HCT116 (cell line): ENCODE measurements around the gene EXD3. TPM values are rescaled to one million over a fixed set of nuclear protein-coding genes. Genes with fewer than 3 reads are reported as not detected.

ENCODE experiments used
- ATAC-seq: fragments of 200-7000 bp; cut with Tn5 transposase; 2 replicates; pipeline ENCODE4 v1.9.1; 2020; ENCODE audit warnings: mild to moderate bottlenecking, moderate library complexity
- BruUV-seq: library from RNA; stranded (reverse); fragments of 400-500 nt; replicated peaks from 2 replicates; lab custom pipeline; 2021; lab: Mats Ljungman, UMichigan
- CTCF ChIA-PET: fragments of 300-600 bp; sonication (Branson Sonifier 250); formaldehyde crosslinking; loops from one replicate; lab custom pipeline; 2021; ENCODE audit warnings: antibody characterized with exemption; lab: Charles Lee
- POLR2A ChIA-PET: fragments of 300-600, 350-600 bp; sonication (Branson Sonifier 250); formaldehyde crosslinking; loops from one replicate; lab custom pipeline; 2021; ENCODE audit warnings: antibody characterized with exemption; lab: Charles Lee
- RAD21 ChIA-PET, 2 experiments: fragments of 300-600 bp; sonication (Branson Sonifier 250); formaldehyde crosslinking; loops; one replicate each; lab custom pipeline; 2023; ENCODE audit warnings: low total read pairs in 2 of 2; ENCODE audit not compliant: uncharacterized antibody in 2 of 2, unreplicated experiment in 2 of 2, low non-redundant PET in 1 of 2; lab: Charles Lee
- DNase-seq: peaks from one replicate; pipeline ENCODE4 v3.0.0-alpha.2; 2010; ENCODE audit warnings: low read depth, low spot score
- H2AFZ ChIP-seq: fragments of 200-600 bp; shearing (Covaris generic), sonication (generic); 2 replicates; pipeline ENCODE4 v1.6.1; 2017; ENCODE audit warnings: low read depth, mixed run types, mixed read lengths, antibody characterized with exemption, low read length; ENCODE audit not compliant: poor library complexity, severe bottlenecking
- H3K27ac ChIP-seq: 2 replicates; pipeline ENCODE4 v1.5.1; 2012; ENCODE audit warnings: low read depth, low read length
- H3K27me3 ChIP-seq: fragments of 200-600 bp; sonication (generic); 2 replicates; pipeline ENCODE4 v1.6.1; 2016; ENCODE audit warnings: mixed run types, low read length, mixed read lengths; ENCODE audit not compliant: insufficient read depth
- H3K36me3 ChIP-seq, 2 experiments: fragments of 200-500 bp in 1 of 2; fragments of 200-600 bp in 1 of 2; sonication (Bioruptor generic) in 1 of 2; sonication (generic) in 1 of 2; 2 replicates each; pipeline versions ENCODE4 v1.5.1 to v1.6.1; 2014 to 2016; ENCODE audit warnings: low read length in 2 of 2, inconsistent platforms in 1 of 2, mixed read lengths in 1 of 2, mixed run types in 1 of 2; ENCODE audit not compliant: insufficient read depth in 2 of 2, control insufficient read depth in 1 of 2
- H3K4me1 ChIP-seq, 2 experiments: fragments of 200-600 bp in 1 of 2; sonication (generic) in 1 of 2; 2 replicates each; pipeline versions ENCODE4 v1.5.1 to v1.6.1; 2012 to 2017; ENCODE audit warnings: low read length in 2 of 2, inconsistent platforms in 1 of 2, mild to moderate bottlenecking in 1 of 2, mixed read lengths in 1 of 2, mixed run types in 1 of 2, moderate library complexity in 1 of 2; ENCODE audit not compliant: insufficient read depth in 2 of 2, control insufficient read depth in 1 of 2
- H3K4me2 ChIP-seq: fragments of 200-600 bp; sonication (generic); 2 replicates; pipeline ENCODE4 v1.6.1; 2017; ENCODE audit warnings: mixed run types, low read length, mixed read lengths
- H3K4me3 ChIP-seq, 2 experiments: fragments of 200-600 bp in 1 of 2; sonication (generic) in 1 of 2; replicated peaks in 1 of 2; 2 replicates each; pipeline ENCODE4 v1.5.1; 2011 to 2016; ENCODE audit warnings: low read length in 2 of 2, control low read depth in 1 of 2, low read depth in 1 of 2, mild to moderate bottlenecking in 1 of 2, mixed read lengths in 1 of 2, mixed run types in 1 of 2
- H3K79me2 ChIP-seq: fragments of 200-600 bp; sonication (generic); 2 replicates; pipeline ENCODE4 v1.6.1; 2017; ENCODE audit warnings: mild to moderate bottlenecking, mixed run types, low read length, moderate library complexity, mixed read lengths; ENCODE audit not compliant: insufficient read depth
- H3K9ac ChIP-seq: fragments of 200-600 bp; sonication (generic); 2 replicates; pipeline ENCODE4 v1.6.1; 2016; ENCODE audit warnings: low read length, mixed read lengths
- H3K9me2 ChIP-seq: fragments of 200-600 bp; sonication (generic), shearing (Covaris generic); 2 replicates; pipeline ENCODE4 v1.6.1; 2017; ENCODE audit warnings: mixed run types, mild to moderate bottlenecking, moderate library complexity; ENCODE audit not compliant: insufficient read depth
- H3K9me3 ChIP-seq, 2 experiments: fragments of 200-500 bp in 1 of 2; fragments of 200-600 bp in 1 of 2; sonication (Bioruptor generic) in 1 of 2; sonication (generic) in 1 of 2; 2 replicates each; pipeline ENCODE4 v1.6.1; 2014 to 2017; ENCODE audit warnings: low read length in 2 of 2, mixed read lengths in 2 of 2, inconsistent platforms in 1 of 2, low read depth in 1 of 2, mild to moderate bottlenecking in 1 of 2, mixed run types in 1 of 2, moderate library complexity in 1 of 2; ENCODE audit not compliant: control insufficient read depth in 1 of 2, insufficient read depth in 1 of 2
- H4K20me1 ChIP-seq: fragments of 200-600 bp; sonication (generic), shearing (Covaris generic); 2 replicates; pipeline ENCODE4 v1.6.1; 2017; ENCODE audit warnings: mixed run types, mild to moderate bottlenecking, moderate library complexity; ENCODE audit not compliant: insufficient read depth
- ATF3 ChIP-seq: IDR thresholded peaks from 2 replicates; pipeline ENCODE4 v1.6.1; 2012
- CBX3 ChIP-seq: IDR thresholded peaks from 2 replicates; pipeline ENCODE4 v1.6.1; 2012; ENCODE audit warnings: low read depth
- EGR1 ChIP-seq: IDR thresholded peaks from 2 replicates; pipeline ENCODE4 v1.6.1; 2012; ENCODE audit warnings: low read depth
- EZH2 ChIP-seq: fragments of 200-600 bp; sonication (generic); IDR thresholded peaks from 2 replicates; pipeline ENCODE4 v1.6.1; 2017; ENCODE audit warnings: antibody characterized with exemption, mixed run types
- FOSL1 ChIP-seq: IDR thresholded peaks from 2 replicates; pipeline ENCODE4 v1.6.1; 2012; ENCODE audit warnings: low read depth
- RAD21 ChIP-seq: IDR thresholded peaks from 2 replicates; pipeline ENCODE4 v1.6.1; 2012; ENCODE audit warnings: low read depth, mild to moderate bottlenecking
- SIN3A ChIP-seq: IDR thresholded peaks from 2 replicates; pipeline ENCODE4 v1.6.1; 2012; ENCODE audit warnings: low read depth
- SRF ChIP-seq: IDR thresholded peaks from 2 replicates; pipeline ENCODE4 v1.6.1; 2012; ENCODE audit warnings: low read depth
- TCF7L2 ChIP-seq: IDR thresholded peaks from 2 replicates; pipeline ENCODE4 v1.7.0; 2011; ENCODE audit warnings: borderline replicate concordance, inconsistent platforms; ENCODE audit not compliant: insufficient read depth, insufficient read length; ENCODE audit errors: extremely low read depth
- YY1 ChIP-seq: IDR thresholded peaks from 2 replicates; pipeline ENCODE4 v1.6.1; 2011; ENCODE audit warnings: low read length, low read depth, moderate library complexity, mild to moderate bottlenecking; ENCODE audit not compliant: insufficient replicate concordance; ENCODE audit errors: extremely low read depth
- ZNF274 ChIP-seq: fragments of 200-500 bp; sonication (Bioruptor generic); IDR thresholded peaks from 2 replicates; pipeline ENCODE4 v1.6.1; 2014; ENCODE audit warnings: mild to moderate bottlenecking, low read depth, low read length, inconsistent platforms
- intact Hi-C: fragments of 100-400 bp; cut with micrococcal nuclease; formaldehyde crosslinking; loops from 2 replicates; pipeline ENCODE4 v1.10.0; 2022
- total RNA-seq: library from RNA; stranded (reverse); gene quantifications from one replicate; pipeline ENCODE4 v1.2.1, GENCODE V29; 2021; ENCODE audit not compliant: unreplicated experiment
- TF ChIP-seq, protein P1 (sequence below): IDR thresholded peaks from 2 replicates; pipeline ENCODE4 v1.6.1; 2012; ENCODE audit warnings: low read depth
- TF ChIP-seq, protein P2 (sequence below): IDR thresholded peaks from 2 replicates; pipeline ENCODE4 v1.6.1; 2012

EXD3 gene
- total RNA-seq, 1 experiment from 2014 or later = 25.4 TPM

DNA sequence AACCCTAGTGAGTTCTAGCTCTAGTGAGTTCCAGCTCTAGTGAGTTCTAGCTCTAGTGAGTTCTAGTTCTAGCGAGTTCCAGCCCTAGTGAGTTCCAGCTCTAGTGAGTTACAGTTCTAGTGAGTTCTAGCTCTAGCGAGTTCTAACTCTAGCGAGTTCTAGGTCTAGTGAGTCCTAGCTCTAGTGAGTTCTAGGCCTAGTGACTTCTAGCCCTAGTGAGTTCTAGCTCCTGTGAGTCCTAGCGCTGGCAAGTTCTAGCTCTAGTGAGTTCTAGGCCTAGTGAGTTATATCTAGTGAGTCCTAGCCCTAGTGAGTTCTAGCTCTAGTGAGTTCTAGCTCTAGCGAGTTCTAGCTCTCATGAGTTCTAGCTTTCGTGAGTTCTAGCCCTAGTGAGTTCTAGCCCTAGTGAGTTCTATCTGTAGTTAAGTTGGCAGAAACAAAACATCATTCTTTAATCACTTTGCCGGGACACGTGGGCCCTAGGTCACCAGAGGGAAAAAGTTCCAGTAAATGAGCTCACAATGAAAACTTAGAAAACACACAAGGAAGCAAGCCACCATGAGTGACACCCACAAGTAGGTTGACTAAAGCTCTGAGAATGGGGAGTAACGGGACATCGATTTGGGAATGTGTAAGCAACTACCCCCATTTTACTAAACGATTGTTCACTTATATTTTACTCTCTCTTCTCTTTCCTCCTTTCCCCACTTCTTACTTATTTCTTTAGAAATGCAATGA, 47.5 kb downstream of the EXD3 start:
- Histone ChIP-seq H3K9ac (no peak overlapping the region), H2AFZ (no peak overlapping the region), H3K9me2 (no peaks in the 10 kb centered on the region), H3K9me3 (peaks cover 0 to 5% of the 10 kb centered on the region in 2 experiments; a peak in 1 of 4 replicates), H3K27me3 (no peaks in the 10 kb centered on the region)
- POLR2A ChIA-PET = no interaction called here
- no peak for DNase-seq
- intact Hi-C loops = no loop called here
- no peak for ATAC-seq
- TF ChIP-seq SIN3A (no peak), SRF (no peak), CBX3 (no peak), EGR1 (no peak)
- TF ChIP-seq, all 23 proteins: peak for 0
- BruUV-seq = no TSS peak
- H3K4me2 ChIP-seq = no peak overlapping the region
- no peaks in the 10 kb centered on the region for H3K79me2 ChIP-seq
- H3K36me3 ChIP-seq = no peaks in the 10 kb centered on the region; a peak in 1 of 4 replicates
- no peak overlapping the region for H3K27ac ChIP-seq
- RAD21 ChIA-PET = no interaction called here
- no peaks in the 10 kb centered on the region for H4K20me1 ChIP-seq
- H3K4me1 ChIP-seq = no peaks in the 10 kb centered on the region
- CTCF ChIA-PET = no interaction called here
- H3K4me3 ChIP-seq = no peak overlapping the region

GRCh38 chr9:137374131-137374845, 48.7 kb downstream of the EXD3 start:
- Histone ChIP-seq H3K9ac (no peak overlapping the region), H3K9me2 (no peaks in the 10 kb centered on the region), H4K20me1 (no peaks in the 10 kb centered on the region), H3K36me3 (no peaks in the 10 kb centered on the region), H2AFZ (no peak overlapping the region), H3K4me2 (no peak overlapping the region), H3K27ac (no peak overlapping the region), H3K4me3 (no peak overlapping the region), H3K9me3 (peaks cover 0 to 5% of the 10 kb centered on the region in 2 experiments; a peak in 1 of 4 replicates), H3K4me1 (no peaks in the 10 kb centered on the region), H3K79me2 (no peaks in the 10 kb centered on the region), H3K27me3 (no peaks in the 10 kb centered on the region)
- ChIA-PET CTCF (no interaction called here), POLR2A (no interaction called here), RAD21 (no interaction called here)
- DNase-seq = no peak
- intact Hi-C loops = no loop called here
- no TSS peak for BruUV-seq
- no peak for ATAC-seq
- TF ChIP-seq EZH2 (no peak), RAD21 (no peak), FOSL1 (no peak), SRF (no peak), TCF7L2 (no peak), ZNF274 (no peak), CBX3 (no peak), YY1 (no peak), ATF3 (no peak)
- TF ChIP-seq, protein P1, sequence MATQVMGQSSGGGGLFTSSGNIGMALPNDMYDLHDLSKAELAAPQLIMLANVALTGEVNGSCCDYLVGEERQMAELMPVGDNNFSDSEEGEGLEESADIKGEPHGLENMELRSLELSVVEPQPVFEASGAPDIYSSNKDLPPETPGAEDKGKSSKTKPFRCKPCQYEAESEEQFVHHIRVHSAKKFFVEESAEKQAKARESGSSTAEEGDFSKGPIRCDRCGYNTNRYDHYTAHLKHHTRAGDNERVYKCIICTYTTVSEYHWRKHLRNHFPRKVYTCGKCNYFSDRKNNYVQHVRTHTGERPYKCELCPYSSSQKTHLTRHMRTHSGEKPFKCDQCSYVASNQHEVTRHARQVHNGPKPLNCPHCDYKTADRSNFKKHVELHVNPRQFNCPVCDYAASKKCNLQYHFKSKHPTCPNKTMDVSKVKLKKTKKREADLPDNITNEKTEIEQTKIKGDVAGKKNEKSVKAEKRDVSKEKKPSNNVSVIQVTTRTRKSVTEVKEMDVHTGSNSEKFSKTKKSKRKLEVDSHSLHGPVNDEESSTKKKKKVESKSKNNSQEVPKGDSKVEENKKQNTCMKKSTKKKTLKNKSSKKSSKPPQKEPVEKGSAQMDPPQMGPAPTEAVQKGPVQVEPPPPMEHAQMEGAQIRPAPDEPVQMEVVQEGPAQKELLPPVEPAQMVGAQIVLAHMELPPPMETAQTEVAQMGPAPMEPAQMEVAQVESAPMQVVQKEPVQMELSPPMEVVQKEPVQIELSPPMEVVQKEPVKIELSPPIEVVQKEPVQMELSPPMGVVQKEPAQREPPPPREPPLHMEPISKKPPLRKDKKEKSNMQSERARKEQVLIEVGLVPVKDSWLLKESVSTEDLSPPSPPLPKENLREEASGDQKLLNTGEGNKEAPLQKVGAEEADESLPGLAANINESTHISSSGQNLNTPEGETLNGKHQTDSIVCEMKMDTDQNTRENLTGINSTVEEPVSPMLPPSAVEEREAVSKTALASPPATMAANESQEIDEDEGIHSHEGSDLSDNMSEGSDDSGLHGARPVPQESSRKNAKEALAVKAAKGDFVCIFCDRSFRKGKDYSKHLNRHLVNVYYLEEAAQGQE = no peak
- TF ChIP-seq, protein P2, sequence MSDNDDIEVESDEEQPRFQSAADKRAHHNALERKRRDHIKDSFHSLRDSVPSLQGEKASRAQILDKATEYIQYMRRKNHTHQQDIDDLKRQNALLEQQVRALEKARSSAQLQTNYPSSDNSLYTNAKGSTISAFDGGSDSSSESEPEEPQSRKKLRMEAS = no peak
